ENCODE measurements around the gene PLCH2.

GRCh38 chr1:2496746-2497145, 20.7 kb downstream of the PLCH2 start:
- TF ChIP-seq PATZ1 (CRISPR knock-in tag; IDR thresholded peaks at IDR 0.05; ENCODE audit: borderline replicate concordance) (no peak), GATAD2B (IDR thresholded peaks at IDR 0.05; ENCODE audit: borderline replicate concordance) (no peak), SIX5 (IDR thresholded peaks at IDR 0.05; ENCODE audit: borderline replicate concordance in 1 of 2, insufficient read depth in 1 of 2, low read depth in 1 of 2, low read length in 2 of 2) (no peak), SMARCB1 (IDR thresholded peaks at IDR 0.05; ENCODE audit: insufficient read length, low read depth) (no peak), POLR2A (conservative IDR thresholded peaks at IDR 0.05) (no peak), RBM17 (IDR thresholded peaks at IDR 0.05; ENCODE audit: borderline replicate concordance, low read depth, low read length) (no peak), REST (IDR thresholded peaks at IDR 0.05; ENCODE audit: borderline replicate concordance) (no peak), REST (CRISPR knock-in tag; IDR thresholded peaks at IDR 0.05; ENCODE audit: low read depth) (no peak)
